Neural progenitor cell (in vitro differentiated cells): ENCODE results near the gene MDM1. TPM values are rescaled to one million over a fixed set of nuclear protein-coding genes. Genes with fewer than 3 reads are reported as not detected.

Experiments used
- DNase-seq: peaks from one replicate; pipeline ENCODE4 v3.0.0-alpha.2; 2016; ENCODE audit warnings: low spot score
- H2AFZ ChIP-seq: fragments of 200-600 bp; sonication (generic); replicated peaks from 2 replicates; pipeline ENCODE4 v1.6.1; 2016; ENCODE audit warnings: antibody characterized with exemption
- H3F3A ChIP-seq: fragments of 200-600 bp; sonication (generic); 2 replicates; pipeline ENCODE4 v1.6.1; 2016; ENCODE audit warnings: antibody characterized with exemption, low read depth
- H3K27ac ChIP-seq: fragments of 200-600 bp; sonication (generic); 2 replicates; pipeline ENCODE4 v1.5.1; 2016; ENCODE audit warnings: mild to moderate bottlenecking
- H3K27me3 ChIP-seq: fragments of 200-600 bp; sonication (generic); 2 replicates; pipeline ENCODE4 v1.6.1; 2016; ENCODE audit warnings: mild to moderate bottlenecking, moderate library complexity
- H3K36me3 ChIP-seq: fragments of 200-600 bp; sonication (generic); 2 replicates; pipeline ENCODE4 v1.5.1; 2016
- H3K4me1 ChIP-seq: fragments of 200-600 bp; sonication (generic); 2 replicates; pipeline ENCODE4 v1.6.1; 2016; ENCODE audit warnings: mixed run types
- H3K4me2 ChIP-seq: fragments of 200-600 bp; sonication (generic); 2 replicates; pipeline ENCODE4 v1.6.1; 2016
- H3K4me3 ChIP-seq: fragments of 200-600 bp; sonication (generic); 2 replicates; pipeline ENCODE4 v1.5.1; 2016
- H3K79me2 ChIP-seq: fragments of 200-600 bp; sonication (generic); 2 replicates; pipeline ENCODE4 v1.6.1; 2016; ENCODE audit warnings: low read depth
- H3K9ac ChIP-seq: fragments of 200-600 bp; sonication (generic); 2 replicates; pipeline ENCODE4 v1.6.1; 2016
- H3K9me3 ChIP-seq: fragments of 200-600 bp; sonication (generic); 2 replicates; pipeline ENCODE4 v1.5.1; 2016; ENCODE audit warnings: low read depth
- H4K20me1 ChIP-seq: fragments of 200-600 bp; sonication (generic); 2 replicates; pipeline ENCODE4 v1.6.1; 2016; ENCODE audit warnings: low read depth
- H3K27ac Mint-ChIP-seq: 3 replicates; pipeline ENCODE4 v1.8.0; 2021; ENCODE audit warnings: mixed read lengths
- H3K27me3 Mint-ChIP-seq: 2 replicates; pipeline ENCODE4 v1.8.0; 2022; ENCODE audit warnings: low read depth, mild to moderate bottlenecking, inconsistent platforms, moderate library complexity, mixed read lengths; ENCODE audit not compliant: insufficient read depth
- H3K36me3 Mint-ChIP-seq: 3 replicates; pipeline ENCODE4 v1.8.0; 2021; ENCODE audit warnings: mixed read lengths
- H3K4me1 Mint-ChIP-seq: 3 replicates; pipeline ENCODE4 v1.8.0; 2021; ENCODE audit warnings: mixed read lengths
- H3K4me3 Mint-ChIP-seq: 3 replicates; pipeline ENCODE4 v1.8.0; 2021; ENCODE audit warnings: mild to moderate bottlenecking, moderate library complexity, mixed read lengths
- H3K9me3 Mint-ChIP-seq: 3 replicates; pipeline ENCODE4 v1.8.0; 2020; ENCODE audit warnings: mixed read lengths
- CTCF ChIP-seq: fragments of 200-600 bp; sonication (generic); IDR thresholded peaks from 2 replicates; pipeline ENCODE4 v1.5.1; 2017; ENCODE audit warnings: antibody characterized with exemption, mild to moderate bottlenecking
- EZH2 ChIP-seq: fragments of 200-600 bp; sonication (generic); IDR thresholded peaks from 2 replicates; pipeline ENCODE4 v1.6.1; 2017; ENCODE audit warnings: antibody characterized with exemption, mild to moderate bottlenecking, moderate library complexity
- EZH2phosphoT487 ChIP-seq: fragments of 200-600 bp; sonication (generic); IDR thresholded peaks from 2 replicates; pipeline ENCODE4 v1.6.1; 2017; ENCODE audit warnings: antibody characterized with exemption
- total RNA-seq: library from RNA; depleted of rRNA; stranded (reverse); fragments of >200 nt; gene quantifications from 2 replicates; pipeline ENCODE4 v1.2.3, GENCODE V29; 2015; ENCODE audit warnings: low replicate concordance

MDM1 gene
- total RNA-seq, 1 donor from 2014 or later = 47.2 TPM

GRCh38 chr12:68359674-68360073, 27.5 kb upstream of the MDM1 start:
- Histone ChIP-seq H3K9me3 (no peaks in the 10 kb centered on the region), H3K79me2 (no peaks in the 10 kb centered on the region), H2AFZ (no peak overlapping the region), H3K27me3 (no peaks in the 10 kb centered on the region), H3K4me2 (no peak overlapping the region), H3F3A (peaks cover 14% of the 10 kb centered on the region), H4K20me1 (no peaks in the 10 kb centered on the region), H3K4me3 (no peak overlapping the region), H3K4me1 (peaks cover 6% of the 10 kb centered on the region), H3K27ac (no peak overlapping the region), H3K9ac (no peak overlapping the region), H3K36me3 (no peaks in the 10 kb centered on the region)
- TF ChIP-seq CTCF = no peak
- no peak for TF ChIP-seq EZH2phosphoT487
- no peak for TF ChIP-seq EZH2
- Mint-ChIP-seq H3K4me1 (peaks cover 22% of the 10 kb centered on the region), H3K4me3 (no peak overlapping the region), H3K9me3 (no peaks in the 10 kb centered on the region), H3K27ac (no peak overlapping the region), H3K36me3 (no peaks in the 10 kb centered on the region), H3K27me3 (peaks cover 5% of the 10 kb centered on the region)
- no peak for DNase-seq

GRCh38 chr12:68358532-68359485, 26.6 kb upstream of the MDM1 start:
- Histone ChIP-seq H3F3A (peaks cover 14% of the 10 kb centered on the region), H3K79me2 (no peaks in the 10 kb centered on the region), H3K4me2 (peak overlapping the region; percentile 36), H4K20me1 (no peaks in the 10 kb centered on the region), H3K9ac (no peak overlapping the region), H2AFZ (peak overlapping the region; percentile 93), H3K36me3 (no peaks in the 10 kb centered on the region), H3K4me3 (no peak overlapping the region), H3K9me3 (no peaks in the 10 kb centered on the region), H3K4me1 (peaks cover 6% of the 10 kb centered on the region), H3K27me3 (no peaks in the 10 kb centered on the region), H3K27ac (peak overlapping the region; percentile 59)
- H3K27ac Mint-ChIP-seq = peak overlapping the region; percentile 72
- H3K4me3 Mint-ChIP-seq = no peak overlapping the region
- TF ChIP-seq EZH2phosphoT487 (no peak), CTCF (peak; percentile 77)
- H3K9me3 Mint-ChIP-seq = no peaks in the 10 kb centered on the region
- H3K36me3 Mint-ChIP-seq = no peaks in the 10 kb centered on the region
- peak; percentile 78 for DNase-seq
- peaks cover 5% of the 10 kb centered on the region for H3K27me3 Mint-ChIP-seq
- H3K4me1 Mint-ChIP-seq = peaks cover 24% of the 10 kb centered on the region

- Mint-ChIP-seq H3K9me3 (no peaks in the 10 kb centered on the region), H3K4me1 (peaks cover 24% of the 10 kb centered on the region), H3K36me3 (no peaks in the 10 kb centered on the region), H3K27me3 (no peaks in the 10 kb centered on the region), H3K27ac (no peak overlapping the region), H3K4me3 (no peak overlapping the region)
- Histone ChIP-seq H3K4me3 (no peak overlapping the region), H4K20me1 (no peaks in the 10 kb centered on the region), H3K79me2 (no peaks in the 10 kb centered on the region), H2AFZ (no peak overlapping the region), H3K27me3 (no peaks in the 10 kb centered on the region), H3K4me1 (peaks cover 6% of the 10 kb centered on the region), H3K9ac (no peak overlapping the region), H3K27ac (no peak overlapping the region), H3K36me3 (no peaks in the 10 kb centered on the region), H3K9me3 (no peaks in the 10 kb centered on the region), H3F3A (peaks cover 14% of the 10 kb centered on the region), H3K4me2 (no peak overlapping the region)
- DNase-seq = no peak
- TF ChIP-seq CTCF = no peak
- TF ChIP-seq EZH2phosphoT487 = no peak
- TF ChIP-seq EZH2 = no peak
These were observed 24.8 kb upstream of the MDM1 start for GRCh38 chr12:68356986-68357385.
